PFSK-1 (cell line): Measurements from ENCODE around the gene ATP5PB.

ENCODE experiments used
- FOXP2 ChIP-seq: optimal IDR thresholded peaks from 2 replicates; pipeline ENCODE3; 2011; ENCODE audit warnings: borderline replicate concordance, control low read depth, inconsistent platforms; ENCODE audit not compliant: insufficient read depth; ENCODE audit errors: extremely low read length, extremely low read depth
- POLR2AphosphoS5 ChIP-seq: IDR thresholded peaks from 2 replicates; pipeline ENCODE4 v1.6.1; 2012; ENCODE audit warnings: low read depth, mild to moderate bottlenecking, control low read depth, low read length, moderate library complexity
- REST ChIP-seq, 2 experiments: IDR thresholded peaks; 2 replicates each; pipeline versions ENCODE4 v1.6.1 to v1.8.0; 2011 to 2012; ENCODE audit warnings: low read depth in 2 of 2, low read length in 2 of 2, control low read depth in 1 of 2, inconsistent platforms in 1 of 2, mild to moderate bottlenecking in 1 of 2, moderate library complexity in 1 of 2; ENCODE audit not compliant: insufficient read depth in 1 of 2
- SIN3A ChIP-seq: IDR thresholded peaks from 2 replicates; pipeline ENCODE4 v1.6.1; 2012; ENCODE audit warnings: mild to moderate bottlenecking, low read length, moderate library complexity, borderline replicate concordance; ENCODE audit not compliant: insufficient read depth
- TAF1 ChIP-seq: IDR thresholded peaks from 2 replicates; pipeline ENCODE4 v1.6.1; 2012; ENCODE audit warnings: low read length, control low read depth, borderline replicate concordance; ENCODE audit not compliant: insufficient read depth

Gene ATP5PB

GRCh38 chr1:111436726-111437125, 12.5 kb upstream of the ATP5PB start:
- TF ChIP-seq TAF1: no peak
- no peak for TF ChIP-seq POLR2AphosphoS5
- no peak for TF ChIP-seq SIN3A
- TF ChIP-seq FOXP2: no peak
- no peak for TF ChIP-seq REST (IDR thresholded peaks at IDR 0.05; ENCODE audit: insufficient read depth in 1 of 2, low read depth in 2 of 2, low read length in 2 of 2)

- TF ChIP-seq SIN3A (no peak), POLR2AphosphoS5 (no peak), TAF1 (no peak), REST (IDR thresholded peaks at IDR 0.05; ENCODE audit: insufficient read depth in 1 of 2, low read depth in 2 of 2, low read length in 2 of 2) (no peak), FOXP2 (no peak)
These were observed 9.6 kb upstream of the ATP5PB start for GRCh38 chr1:111439461-111440351.

- 0 out of 2 replicates have a peak, but pooled peaks have one; percentile 9 for TF ChIP-seq POLR2AphosphoS5
- no peak for TF ChIP-seq SIN3A
These were observed 7.6 kb upstream of the ATP5PB start for GRCh38 chr1:111441573-111442192.

GRCh38 chr1:111442457-111442856, 6.8 kb upstream of the ATP5PB start:
- TF ChIP-seq FOXP2 (no peak), TAF1 (no peak), REST (IDR thresholded peaks at IDR 0.05; ENCODE audit: insufficient read depth in 1 of 2, low read depth in 2 of 2, low read length in 2 of 2) (no peak), POLR2AphosphoS5 (no peak), SIN3A (no peak)

- TF ChIP-seq FOXP2: no peak
- no peak for TF ChIP-seq SIN3A
- TF ChIP-seq REST (IDR thresholded peaks at IDR 0.05; ENCODE audit: insufficient read depth in 1 of 2, low read depth in 2 of 2, low read length in 2 of 2): no peak
- TF ChIP-seq POLR2AphosphoS5: no peak
- TF ChIP-seq TAF1: no peak
These were observed 5.2 kb upstream of the ATP5PB start for GRCh38 chr1:111444031-111444430.
